GM23248 (cell line): ENCODE results near the gene BTD.

ENCODE experiments used
- EZH2 ChIP-seq: fragments of 200-600 bp; sonication (generic); IDR thresholded peaks from 2 replicates; pipeline ENCODE4 v1.6.1; 2018; ENCODE audit warnings: antibody characterized with exemption, mild to moderate bottlenecking; ENCODE audit not compliant: insufficient read depth, poor library complexity, severe bottlenecking
- EZH2phosphoT487 ChIP-seq: fragments of 200-600 bp; sonication (generic); IDR thresholded peaks from 2 replicates; pipeline ENCODE4 v1.6.1; 2018; ENCODE audit warnings: antibody characterized with exemption, moderate library complexity, mild to moderate bottlenecking, low read depth; ENCODE audit not compliant: insufficient read depth

- no peak for TF ChIP-seq EZH2
- TF ChIP-seq EZH2phosphoT487 = no peak
Measured at GRCh38 chr3:15633766-15634598, 32.4 kb downstream of the BTD start.
